GM08714 (cell line): ENCODE data around the gene EMC9.
A peak's percentile ranks its signal among the peaks of the same experiment; 100 is the strongest.

Source experiments
- H3K4me3 ChIP-seq: fragments of 200-500 bp; sonication (Bioruptor generic); 2 replicates; pipeline ENCODE4 v1.5.1; 2014; ENCODE audit warnings: mild to moderate bottlenecking, low read length, inconsistent platforms
- ZNF274 ChIP-seq: IDR thresholded peaks from 2 replicates; pipeline ENCODE4 v1.6.1; 2012; ENCODE audit warnings: mild to moderate bottlenecking, low read depth, low read length

EMC9 gene

DNA sequence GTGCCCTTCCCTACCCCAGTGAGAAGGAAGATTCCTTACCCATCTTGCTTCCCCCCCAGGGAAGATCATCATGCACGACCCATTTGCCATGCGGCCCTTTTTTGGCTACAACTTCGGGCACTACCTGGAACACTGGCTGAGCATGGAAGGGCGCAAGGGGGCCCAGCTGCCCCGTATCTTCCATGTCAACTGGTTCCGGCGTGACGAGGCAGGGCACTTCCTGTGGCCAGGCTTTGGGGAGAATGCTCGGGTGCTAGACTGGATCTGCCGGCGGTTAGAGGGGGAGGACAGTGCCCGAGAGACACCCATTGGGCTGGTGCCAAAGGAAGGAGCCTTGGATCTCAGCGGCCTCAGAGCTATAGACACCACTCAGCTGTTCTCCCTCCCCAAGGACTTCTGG lies 37.9 kb downstream of the EMC9 start:
- TF ChIP-seq ZNF274, result no peak
- no peak overlapping the region for H3K4me3 ChIP-seq

DNA sequence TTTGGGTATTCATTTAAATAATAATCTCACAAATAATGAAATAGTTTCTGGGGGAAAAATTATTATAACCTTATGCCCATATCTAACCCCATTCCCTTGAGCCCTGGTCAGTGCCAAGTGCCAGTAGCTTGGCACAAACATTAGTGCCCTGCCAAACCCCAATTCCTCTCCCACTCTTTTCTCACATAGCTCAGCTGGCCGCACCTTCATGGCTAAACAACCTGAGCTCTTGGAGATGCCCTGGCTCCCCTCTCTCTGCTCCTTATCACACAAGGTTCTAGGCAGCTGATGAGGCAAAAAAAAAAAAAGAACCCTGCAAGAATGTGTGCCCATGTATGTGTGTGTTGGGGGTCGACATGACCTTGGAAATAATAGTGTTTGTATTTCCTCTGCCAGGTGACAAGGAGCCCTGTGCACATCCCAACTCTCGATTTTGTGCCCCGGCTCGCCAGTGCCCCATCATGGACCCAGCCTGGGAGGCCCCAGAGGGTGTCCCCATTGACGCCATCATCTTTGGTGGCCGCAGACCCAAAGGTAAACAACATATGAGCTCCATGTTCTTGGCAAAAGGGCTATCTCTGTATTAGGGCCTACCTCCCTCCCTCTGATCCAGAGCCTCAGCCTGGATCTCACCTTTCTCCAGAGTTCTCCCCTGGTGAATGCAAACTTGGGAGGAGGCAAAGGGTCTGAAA lies 38.9 kb downstream of the EMC9 start:
- TF ChIP-seq ZNF274, result no peak

DNA sequence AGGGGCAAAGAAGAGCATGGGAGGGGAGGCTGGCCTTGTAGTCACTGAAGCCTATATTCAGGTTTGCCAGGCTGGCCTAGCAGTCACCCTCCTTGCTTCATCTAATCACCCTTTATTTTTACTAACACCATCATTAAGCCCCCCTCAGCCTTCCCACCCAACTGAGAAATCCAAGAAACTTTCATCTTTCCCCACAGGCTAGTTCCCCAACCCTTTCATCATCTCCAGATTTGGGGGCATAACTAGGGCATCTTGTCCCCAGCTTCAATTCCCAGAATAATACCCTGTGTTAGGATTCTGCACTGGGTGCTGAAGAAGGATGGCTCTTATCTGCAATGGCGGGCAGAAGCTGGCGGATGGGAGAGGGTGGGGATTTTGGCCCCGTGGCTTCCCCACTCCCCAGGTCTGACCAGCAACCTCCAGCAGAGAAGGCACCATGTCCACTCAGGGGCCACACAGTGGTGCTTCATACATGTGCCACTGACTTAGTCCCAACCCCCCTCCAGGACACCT lies 40.4 kb downstream of the EMC9 start:
- H3K4me3 ChIP-seq, result no peak overlapping the region
- no peak for TF ChIP-seq ZNF274

More for the DNA sequence above, 38.9 kb downstream of the EMC9 start:
- no peak overlapping the region for H3K4me3 ChIP-seq

DNA sequence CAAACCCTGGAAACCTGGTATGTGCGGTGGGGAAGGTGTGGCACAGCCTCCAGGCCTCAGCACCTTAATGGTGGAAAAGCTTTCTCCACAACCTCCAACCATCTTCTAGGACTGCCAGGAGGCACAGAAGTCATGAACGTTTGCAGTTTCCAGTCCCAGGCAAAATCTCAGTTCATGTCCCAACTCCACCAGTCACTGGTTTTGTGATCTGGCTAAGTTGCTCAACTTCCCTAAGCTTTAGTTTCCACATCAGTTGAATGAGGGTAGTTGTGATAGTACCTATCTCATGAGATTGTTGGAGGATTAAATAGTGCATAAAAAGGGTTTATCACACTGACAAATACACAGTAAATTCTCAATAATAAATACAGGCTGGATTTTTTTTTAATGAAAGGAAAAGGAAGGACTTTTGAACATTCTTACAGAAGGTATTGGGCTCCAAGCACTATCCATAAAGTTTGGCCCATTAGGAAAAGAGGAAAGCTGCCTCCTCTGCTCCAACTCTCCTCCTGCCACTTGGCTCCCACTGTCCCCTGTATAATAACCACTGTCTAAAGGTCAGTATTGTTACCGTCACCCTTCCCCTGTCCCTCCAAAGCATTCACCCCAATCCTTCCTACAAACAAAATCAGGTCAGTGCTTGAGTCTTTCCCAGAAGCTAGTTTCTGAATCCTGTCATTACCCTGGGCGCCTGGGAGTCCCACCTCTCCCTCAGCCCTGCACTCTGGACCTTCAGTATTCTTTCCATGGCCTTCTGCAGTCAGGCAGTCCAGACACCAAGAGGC lies 41.0 kb downstream of the EMC9 start:
- H3K4me3 ChIP-seq, result no peak overlapping the region
- TF ChIP-seq ZNF274, result no peak

DNA sequence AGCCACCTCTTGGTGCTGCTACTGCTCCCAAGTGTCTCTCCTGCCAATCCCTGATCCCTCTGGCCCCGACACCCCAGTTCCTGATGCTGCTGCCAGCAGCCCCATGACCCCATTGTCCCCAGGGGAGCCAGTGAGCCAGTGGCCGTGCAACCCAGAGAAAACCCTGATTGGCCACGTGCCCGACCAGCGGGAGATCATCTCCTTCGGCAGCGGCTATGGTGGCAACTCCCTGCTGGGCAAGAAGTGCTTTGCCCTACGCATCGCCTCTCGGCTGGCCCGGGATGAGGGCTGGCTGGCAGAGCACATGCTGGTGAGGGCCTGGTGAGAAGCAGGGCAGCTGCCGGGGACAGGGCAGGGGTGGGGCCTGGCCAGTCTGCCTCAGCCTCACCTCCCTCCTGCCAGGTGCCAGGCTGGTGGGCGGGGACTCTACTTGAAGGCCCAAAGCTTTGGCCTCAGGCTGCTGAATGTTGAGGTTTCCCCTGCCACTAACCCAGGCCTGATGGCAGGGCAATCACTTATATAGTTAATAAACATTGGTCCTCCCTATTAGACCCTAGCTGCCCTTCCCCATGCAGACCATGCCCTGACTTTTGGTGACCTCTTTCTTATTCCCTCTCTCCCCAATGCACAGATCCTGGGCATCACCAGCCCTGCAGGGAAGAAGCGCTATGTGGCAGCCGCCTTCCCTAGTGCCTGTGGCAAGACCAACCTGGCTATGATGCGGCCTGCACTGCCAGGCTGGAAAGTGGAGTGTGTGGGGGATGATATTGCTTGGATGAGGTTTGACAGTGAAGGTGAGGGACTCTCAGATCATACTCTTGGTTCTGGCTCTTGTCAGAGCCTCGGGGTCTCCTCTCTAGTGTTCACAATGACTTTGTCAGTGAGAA lies 42.2 kb downstream of the EMC9 start:
- H3K4me3 ChIP-seq, result no peak overlapping the region
- no peak for TF ChIP-seq ZNF274

DNA sequence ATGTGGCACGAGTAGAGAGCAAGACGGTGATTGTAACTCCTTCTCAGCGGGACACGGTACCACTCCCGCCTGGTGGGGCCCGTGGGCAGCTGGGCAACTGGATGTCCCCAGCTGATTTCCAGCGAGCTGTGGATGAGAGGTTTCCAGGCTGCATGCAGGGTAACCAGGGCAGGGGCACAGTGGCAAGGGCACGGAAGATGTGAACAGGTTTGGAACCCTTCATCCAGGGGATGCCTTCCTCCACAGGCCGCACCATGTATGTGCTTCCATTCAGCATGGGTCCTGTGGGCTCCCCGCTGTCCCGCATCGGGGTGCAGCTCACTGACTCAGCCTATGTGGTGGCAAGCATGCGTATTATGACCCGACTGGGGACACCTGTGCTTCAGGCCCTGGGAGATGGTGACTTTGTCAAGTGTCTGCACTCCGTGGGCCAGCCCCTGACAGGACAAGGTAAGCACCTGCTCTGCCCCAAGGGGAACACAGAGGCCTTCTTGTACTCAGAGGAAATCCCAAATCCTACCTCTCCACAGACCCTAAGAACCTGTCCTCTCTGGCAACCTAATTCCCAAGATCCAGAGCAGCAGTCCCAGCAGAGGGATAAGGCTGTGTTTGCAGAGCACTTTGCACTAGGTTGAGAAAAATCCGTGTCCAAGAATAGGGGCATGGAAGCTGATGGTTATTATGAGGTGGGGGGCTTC lies 43.0 kb downstream of the EMC9 start:
- TF ChIP-seq ZNF274, result no peak
- H3K4me3 ChIP-seq, result no peak overlapping the region

DNA sequence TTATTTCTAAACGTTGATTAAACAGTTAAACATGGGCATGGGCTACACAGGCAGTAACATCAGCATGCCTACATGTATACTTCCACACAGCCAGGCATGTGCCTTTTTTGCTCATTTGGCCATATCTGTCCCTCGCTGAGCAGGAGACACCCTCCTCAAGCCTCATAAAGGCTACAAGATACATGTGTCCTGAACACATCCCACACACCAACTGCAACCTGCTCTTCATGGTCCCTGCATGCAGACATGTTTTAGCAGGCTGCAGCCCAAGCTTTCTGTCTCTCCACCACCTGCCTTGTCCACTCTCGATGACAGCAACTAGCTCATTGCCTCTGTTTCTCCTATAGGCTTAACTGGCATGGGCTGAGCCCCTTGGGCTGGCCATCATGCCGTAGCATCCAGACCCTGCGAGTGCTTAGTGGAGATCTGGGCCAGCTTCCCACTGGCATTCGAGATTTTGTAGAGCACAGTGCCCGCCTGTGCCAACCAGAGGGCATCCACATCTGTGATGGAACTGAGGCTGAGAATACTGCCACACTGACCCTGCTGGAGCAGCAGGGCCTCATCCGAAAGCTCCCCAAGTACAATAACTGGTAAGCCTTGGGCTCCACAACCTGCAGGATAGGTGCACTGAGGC lies 44.7 kb downstream of the EMC9 start:
- TF ChIP-seq ZNF274, result no peak
- no peak overlapping the region for H3K4me3 ChIP-seq

DNA sequence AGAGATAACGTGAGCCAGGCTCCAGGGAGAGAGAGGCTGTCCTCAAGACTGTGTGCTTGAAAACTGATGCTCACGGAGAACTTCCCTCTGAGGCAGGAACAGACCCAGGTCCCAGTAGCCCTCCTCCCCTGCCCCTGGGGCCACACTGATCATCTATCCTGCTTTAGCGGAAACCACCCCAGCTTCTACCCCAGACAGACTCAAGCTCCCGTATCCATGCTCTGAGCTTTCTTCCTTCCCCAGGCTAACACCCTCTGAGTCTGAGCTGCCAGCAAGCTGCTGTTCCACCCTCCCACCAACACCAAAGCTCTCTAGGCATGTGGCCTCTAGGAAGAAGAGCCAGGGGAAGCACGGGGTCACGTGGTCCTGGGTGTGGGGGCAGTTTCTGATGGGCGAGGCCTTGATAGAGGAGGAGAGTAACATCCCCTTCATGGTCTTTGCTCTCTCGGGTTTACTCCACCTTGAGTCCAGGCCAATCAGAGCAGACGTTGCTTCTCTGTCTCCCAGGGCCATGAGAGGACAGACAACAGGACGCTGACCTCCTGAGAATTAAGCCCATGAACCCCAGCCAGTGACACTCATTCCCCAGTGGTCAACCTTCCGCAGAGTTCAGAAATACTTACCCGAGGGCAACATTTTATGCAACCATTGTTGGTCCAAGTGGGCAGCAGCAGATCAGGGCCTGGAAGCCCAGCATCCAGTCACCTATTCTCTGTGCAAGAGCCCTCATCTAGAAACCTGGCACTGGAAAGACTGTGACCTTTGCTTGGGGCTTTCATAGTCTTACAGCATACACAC lies 45.9 kb downstream of the EMC9 start:
- peak overlapping the region; percentile 87 for H3K4me3 ChIP-seq
- no peak for TF ChIP-seq ZNF274

DNA sequence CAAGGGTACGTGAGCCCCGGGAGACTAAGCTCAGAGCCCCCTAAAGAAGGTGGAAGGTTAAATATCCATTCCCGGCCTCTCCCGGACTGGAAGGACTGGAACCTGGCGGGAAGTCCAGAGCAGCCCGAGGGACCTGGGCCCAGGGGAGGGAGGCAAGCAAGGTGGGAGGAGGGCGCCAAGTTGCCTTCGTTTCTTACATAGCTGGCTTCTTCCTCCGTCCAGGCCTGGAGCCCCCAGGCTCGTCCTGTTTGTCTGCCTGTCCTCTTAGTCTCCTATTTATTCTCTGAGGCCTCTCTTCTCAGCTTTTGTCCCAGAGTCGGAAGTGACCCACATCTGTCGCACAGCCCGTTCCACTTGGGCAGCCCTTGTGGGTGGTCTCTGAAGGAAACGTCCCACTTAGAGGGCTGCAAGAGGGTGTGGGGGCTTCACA lies 46.5 kb downstream of the EMC9 start:
- peak overlapping the region; percentile 87 for H3K4me3 ChIP-seq
- no peak for TF ChIP-seq ZNF274

DNA sequence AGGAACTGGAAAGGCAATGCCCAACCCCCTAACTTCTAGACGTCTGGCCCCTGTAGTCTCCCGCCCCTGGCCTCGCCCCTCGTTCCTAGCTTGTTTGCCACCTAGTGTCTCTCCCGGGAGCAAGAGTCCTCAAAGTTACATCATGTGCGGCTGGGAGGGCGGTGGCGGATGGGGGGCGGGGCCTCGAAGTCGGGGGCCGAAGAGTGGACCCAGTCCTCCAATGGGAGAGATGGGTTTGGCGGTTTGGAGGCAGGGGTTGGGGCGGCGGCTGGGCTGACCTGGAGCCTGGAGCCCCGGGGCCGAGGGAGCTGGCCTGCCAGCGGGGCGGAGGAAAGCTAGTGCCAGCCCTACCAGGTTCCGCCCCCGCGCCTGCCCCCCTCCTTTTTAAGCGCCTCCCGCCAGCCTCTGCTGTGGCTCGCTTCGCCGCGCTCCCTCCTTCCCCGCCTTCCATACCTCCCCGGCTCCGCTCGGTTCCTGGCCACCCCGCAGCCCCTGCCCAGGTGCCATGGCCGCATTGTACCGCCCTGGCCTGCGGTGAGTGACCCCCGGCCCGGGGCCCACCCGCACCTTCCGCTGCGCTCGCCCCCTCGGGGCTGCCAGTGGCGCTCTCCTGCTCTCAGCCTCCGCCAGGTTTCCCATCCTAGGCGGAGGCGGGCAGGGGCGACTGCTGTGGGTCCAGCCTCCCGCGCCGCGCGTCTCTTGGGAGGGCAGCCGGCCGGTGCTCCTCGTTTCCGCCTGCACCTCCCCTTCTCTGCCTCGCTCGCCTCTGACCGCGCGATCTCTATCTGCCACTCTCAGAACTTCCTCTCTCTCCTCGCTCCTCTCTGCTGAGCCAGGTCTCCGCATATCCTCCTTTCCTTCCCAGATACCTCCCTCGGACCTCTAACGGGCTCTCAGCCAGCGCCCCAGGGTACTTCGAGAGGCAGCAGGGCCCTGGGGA lies 47.2 kb downstream of the EMC9 start, which contains the start of gene PCK2:
Gene PCK2 (plus strand): TSS at position 411 of the 940 bp plus-strand sequence. CDS start 95 bp downstream, at position 506.
- TF ChIP-seq ZNF274, result no peak

DNA sequence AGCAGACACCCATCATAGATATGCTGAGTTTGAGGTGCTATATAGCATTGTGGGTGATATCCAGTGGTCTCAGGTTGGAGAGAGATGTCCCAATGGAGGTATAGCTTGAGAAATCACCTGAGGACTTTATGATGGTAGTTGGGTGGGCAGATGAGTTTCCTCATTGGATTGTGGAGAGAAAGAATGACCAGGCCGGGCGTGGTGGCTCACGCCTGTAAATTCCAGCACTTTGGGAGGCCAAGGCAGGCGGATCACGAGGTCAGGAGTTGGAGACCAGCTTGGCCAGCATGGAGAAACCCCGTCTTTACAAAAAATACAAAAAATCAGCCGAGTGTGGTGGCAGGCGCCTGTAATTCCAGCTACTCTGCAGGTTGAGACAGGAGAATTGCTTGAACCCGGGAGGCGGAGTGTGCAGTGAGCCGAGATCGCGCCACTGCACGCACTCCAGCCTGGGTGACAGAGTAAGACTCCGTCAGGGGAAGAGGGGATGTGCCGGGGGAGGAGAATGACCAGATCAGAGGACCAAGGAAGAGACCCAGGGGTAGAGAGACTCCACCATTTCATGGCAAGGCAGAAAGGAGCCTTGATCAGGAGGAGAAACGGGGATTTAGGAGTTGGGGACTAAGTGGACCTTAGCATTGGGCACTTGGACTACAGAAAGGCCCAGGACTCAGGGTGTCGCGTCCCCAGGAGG lies 48.0 kb downstream of the EMC9 start:
- TF ChIP-seq ZNF274, result no peak
- no peak overlapping the region; the same call in 1 of the 2 replicates for H3K4me3 ChIP-seq

More for the DNA sequence above, 47.2 kb downstream of the EMC9 start, which contains the start of gene PCK2:
- peak within 1 kb of the TSS; percentile 87 for H3K4me3 ChIP-seq
